OCI-LY7 (cell line): ENCODE results near the gene FAM222A. TPM values are rescaled to one million over a fixed set of nuclear protein-coding genes. Genes with fewer than 3 reads are reported as not detected.

Source experiments
- BruUV-seq: library from RNA; stranded (reverse); fragments of 400-500 nt; replicated peaks from 2 replicates; lab custom pipeline; 2021; lab: Mats Ljungman, UMichigan
- CTCF ChIA-PET: fragments of 300-600 bp; sonication (Branson Sonifier 250); formaldehyde crosslinking; loops from one replicate; lab custom pipeline; 2022; ENCODE audit warnings: antibody characterized with exemption; ENCODE audit not compliant: unreplicated experiment; lab: Charles Lee
- POLR2A ChIA-PET: fragments of 300-600 bp; sonication (Branson Sonifier 250); formaldehyde crosslinking; loops from one replicate; lab custom pipeline; 2022; ENCODE audit warnings: antibody characterized with exemption; lab: Charles Lee
- DNase-seq: peaks from one replicate; pipeline ENCODE4 v3.0.0-alpha.2; 2015; ENCODE audit warnings: low spot score
- H2AFZ ChIP-seq: fragments of 200-600 bp; sonication (generic), shearing (Covaris generic); 2 replicates; pipeline ENCODE4 v1.6.1; 2014; ENCODE audit warnings: mild to moderate bottlenecking, antibody characterized with exemption, low read length, moderate library complexity
- H3K27ac ChIP-seq: fragments of 200-600 bp; sonication (generic); 2 replicates; pipeline ENCODE4 v1.5.1; 2014; ENCODE audit warnings: mixed run types, low read depth, mild to moderate bottlenecking, moderate library complexity, low read length, inconsistent platforms; ENCODE audit not compliant: poor library complexity, severe bottlenecking
- H3K36me3 ChIP-seq: fragments of 200-600 bp; sonication (generic); 2 replicates; pipeline ENCODE4 v1.6.1; 2014; ENCODE audit warnings: mild to moderate bottlenecking, antibody characterized with exemption, low read length, moderate library complexity, mixed read lengths; ENCODE audit not compliant: insufficient read depth
- H3K4me1 ChIP-seq: fragments of 200-600 bp; sonication (generic); 2 replicates; pipeline ENCODE4 v1.5.1; 2014; ENCODE audit warnings: mild to moderate bottlenecking, low read length; ENCODE audit not compliant: insufficient read depth, poor library complexity, severe bottlenecking
- H3K4me2 ChIP-seq: fragments of 200-600 bp; sonication (generic); 2 replicates; pipeline ENCODE4 v1.6.1; 2014; ENCODE audit warnings: mild to moderate bottlenecking, low read length
- H3K4me3 ChIP-seq: fragments of 200-600 bp; sonication (generic); 2 replicates; pipeline ENCODE4 v1.5.1; 2014; ENCODE audit warnings: mild to moderate bottlenecking, low read depth, low read length; ENCODE audit not compliant: poor library complexity, severe bottlenecking
- H3K79me2 ChIP-seq: fragments of 200-600 bp; sonication (generic); 2 replicates; pipeline ENCODE4 v1.6.1; 2016; ENCODE audit warnings: low read depth, mild to moderate bottlenecking, low read length, moderate library complexity, mixed read lengths; ENCODE audit not compliant: insufficient read depth
- H3K9me2 ChIP-seq: fragments of 200-600 bp; sonication (generic); 2 replicates; pipeline ENCODE4 v1.6.1; 2016; ENCODE audit warnings: mild to moderate bottlenecking, low read length, mixed read lengths; ENCODE audit not compliant: insufficient read depth
- H3K9me3 ChIP-seq: fragments of 200-600 bp; sonication (generic); 2 replicates; pipeline ENCODE4 v1.6.1; 2014; ENCODE audit warnings: mild to moderate bottlenecking, mixed run types, low read length, mixed read lengths
- H4K20me1 ChIP-seq: fragments of 200-600 bp; sonication (generic); 2 replicates; pipeline ENCODE4 v1.6.1; 2014; ENCODE audit warnings: mild to moderate bottlenecking, antibody characterized with exemption, low read length, moderate library complexity, mixed read lengths; ENCODE audit not compliant: insufficient read depth
- EZH2phosphoT487 ChIP-seq: fragments of 200-600 bp; sonication (generic); IDR thresholded peaks from 2 replicates; pipeline ENCODE4 v1.6.1; 2018; ENCODE audit warnings: low read depth, borderline replicate concordance, mild to moderate bottlenecking, mixed run types, antibody characterized with exemption, low read length, moderate library complexity, mixed read lengths
- intact Hi-C: fragments of 100-400 bp; cut with micrococcal nuclease; formaldehyde crosslinking; loops from one replicate; pipeline ENCODE4 v1.10.0; 2022; ENCODE audit not compliant: unreplicated experiment
- total RNA-seq, 2 experiments: library from RNA; depleted of rRNA in 1 of 2; stranded (reverse); fragments of >200 nt in 1 of 2; shearing (Covaris generic) in 1 of 2; gene quantifications; 2 replicates each; pipeline ENCODE4 v1.2.3, GENCODE V29; 2014 to 2022
- TF ChIP-seq, protein P1 (sequence below): fragments of 200-600 bp; sonication (generic); conservative IDR thresholded peaks from 2 replicates; pipeline ENCODE4 v1.5.1; 2014; ENCODE audit warnings: mild to moderate bottlenecking, antibody characterized with exemption, low read length, moderate library complexity, mixed read lengths

The FAM222A gene
- total RNA-seq, 2 experiments from 2014 or later, result 0.98 to 1.8 TPM

DNA sequence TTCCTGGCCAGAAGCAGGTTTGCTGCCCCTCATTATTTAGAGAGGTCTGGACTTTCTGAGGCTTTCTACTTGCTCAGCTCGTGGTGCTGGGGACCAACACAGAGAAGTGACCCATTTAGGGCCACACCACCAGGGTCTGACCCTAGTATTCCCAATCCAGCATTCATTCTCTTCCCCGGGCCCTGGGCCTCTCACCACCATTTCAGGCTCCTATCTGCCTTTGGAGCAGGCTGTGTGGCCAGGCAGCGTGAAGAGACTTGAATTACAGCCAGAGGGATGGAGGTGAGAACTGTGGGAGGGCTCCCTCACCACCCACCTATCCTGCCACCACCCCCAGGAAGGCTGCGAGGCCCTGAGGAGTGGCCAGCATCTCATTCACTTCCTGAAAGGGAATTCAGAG lies 24.6 kb downstream of the FAM222A start:
- CTCF ChIA-PET, result interaction anchor here (0.6 kb wide), 1 partner anchor 18 kb away, joined by 4 read pairs; no protein-coding TSS in a partner anchor
- H3K4me1 ChIP-seq, result no peaks in the 10 kb centered on the region

DNA sequence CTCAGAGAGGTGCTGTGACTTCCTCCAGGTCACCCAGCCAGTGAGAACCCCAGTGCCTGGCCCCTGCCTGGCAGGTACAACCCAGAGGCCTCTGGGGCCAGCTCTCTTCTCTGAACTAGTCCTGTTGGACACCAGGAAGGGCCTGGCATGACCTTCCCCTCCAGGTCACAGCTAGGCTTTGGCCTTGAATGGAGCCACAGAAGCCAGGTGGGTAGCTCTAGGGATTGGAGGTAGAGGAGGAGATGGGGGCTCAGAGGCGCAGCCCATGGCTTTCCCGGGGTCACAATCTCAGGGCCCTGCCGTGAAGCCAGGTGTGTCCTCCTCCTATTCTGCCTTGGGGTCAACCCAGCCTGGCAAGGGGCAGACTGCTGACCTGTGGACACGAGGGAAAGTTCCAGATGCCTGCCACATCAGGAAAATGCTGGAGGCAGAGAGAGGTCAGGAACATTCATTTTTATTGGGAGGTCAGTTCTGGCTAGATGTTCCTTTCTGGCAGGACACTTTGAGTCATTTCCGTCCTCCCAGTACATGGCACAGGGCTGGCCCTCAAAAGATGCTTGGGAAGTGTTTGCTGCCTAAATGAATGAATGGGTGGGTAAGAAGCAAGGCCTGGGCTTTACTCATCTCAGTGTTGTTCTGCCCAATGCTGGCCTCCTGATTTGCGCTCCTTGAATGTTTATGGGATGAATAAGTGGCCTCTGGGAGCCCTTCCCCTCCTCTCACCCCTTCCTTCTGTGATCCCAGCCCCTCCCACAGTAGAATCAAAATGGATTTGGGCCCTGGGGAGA lies 25.4 kb downstream of the FAM222A start:
- Histone ChIP-seq H3K36me3 (no peaks in the 10 kb centered on the region), H3K4me1 (no peaks in the 10 kb centered on the region), H3K27ac (no peak overlapping the region), H2AFZ (no peak overlapping the region), H3K4me2 (no peak overlapping the region), H3K9me2 (no peaks in the 10 kb centered on the region), H3K9me3 (no peaks in the 10 kb centered on the region), H3K79me2 (no peaks in the 10 kb centered on the region), H4K20me1 (no peaks in the 10 kb centered on the region), H3K4me3 (no peak overlapping the region)
- DNase-seq, result no peak
- intact Hi-C loops, result no loop called here
- BruUV-seq, result no TSS peak
- CTCF ChIA-PET, result interaction anchor here (0.6 kb wide), 1 partner anchor 17 kb away, joined by 4 read pairs; no protein-coding TSS in a partner anchor
- POLR2A ChIA-PET, result interaction anchor here (0.9 kb wide), 1 partner anchor 9 kb away, joined by 3 read pairs; no protein-coding TSS in a partner anchor
- TF ChIP-seq, protein P1, sequence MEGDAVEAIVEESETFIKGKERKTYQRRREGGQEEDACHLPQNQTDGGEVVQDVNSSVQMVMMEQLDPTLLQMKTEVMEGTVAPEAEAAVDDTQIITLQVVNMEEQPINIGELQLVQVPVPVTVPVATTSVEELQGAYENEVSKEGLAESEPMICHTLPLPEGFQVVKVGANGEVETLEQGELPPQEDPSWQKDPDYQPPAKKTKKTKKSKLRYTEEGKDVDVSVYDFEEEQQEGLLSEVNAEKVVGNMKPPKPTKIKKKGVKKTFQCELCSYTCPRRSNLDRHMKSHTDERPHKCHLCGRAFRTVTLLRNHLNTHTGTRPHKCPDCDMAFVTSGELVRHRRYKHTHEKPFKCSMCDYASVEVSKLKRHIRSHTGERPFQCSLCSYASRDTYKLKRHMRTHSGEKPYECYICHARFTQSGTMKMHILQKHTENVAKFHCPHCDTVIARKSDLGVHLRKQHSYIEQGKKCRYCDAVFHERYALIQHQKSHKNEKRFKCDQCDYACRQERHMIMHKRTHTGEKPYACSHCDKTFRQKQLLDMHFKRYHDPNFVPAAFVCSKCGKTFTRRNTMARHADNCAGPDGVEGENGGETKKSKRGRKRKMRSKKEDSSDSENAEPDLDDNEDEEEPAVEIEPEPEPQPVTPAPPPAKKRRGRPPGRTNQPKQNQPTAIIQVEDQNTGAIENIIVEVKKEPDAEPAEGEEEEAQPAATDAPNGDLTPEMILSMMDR, result no peak
- TF ChIP-seq EZH2phosphoT487, result no peak

More for the DNA sequence above, 24.6 kb downstream of the FAM222A start:
- Histone ChIP-seq H3K79me2 (no peaks in the 10 kb centered on the region), H3K9me2 (no peaks in the 10 kb centered on the region), H3K27ac (no peak overlapping the region), H3K4me3 (no peak overlapping the region), H3K9me3 (no peaks in the 10 kb centered on the region), H3K4me2 (no peak overlapping the region), H3K36me3 (no peaks in the 10 kb centered on the region), H2AFZ (no peak overlapping the region), H4K20me1 (no peaks in the 10 kb centered on the region)
- intact Hi-C loops, result no loop called here
- no peak for TF ChIP-seq EZH2phosphoT487
- TF ChIP-seq, protein P1, result no peak
- POLR2A ChIA-PET, result interaction anchor here (0.9 kb wide), 1 partner anchor 10 kb away, joined by 3 read pairs; no protein-coding TSS in a partner anchor
- DNase-seq, result no peak
- no TSS peak for BruUV-seq
